Left ventricle myocardium superior (tissue), 1 donor: ENCODE measurements around the gene LRPPRC. TPM values are rescaled to one million over a fixed set of nuclear protein-coding genes. Genes with fewer than 3 reads are reported as not detected.

Experiments used
- ATAC-seq: fragments of 200-7000 bp; cut with Tn5 transposase; one replicate; pipeline ENCODE4 v1.9.1; 2020; ENCODE audit warnings: mild to moderate bottlenecking, moderate library complexity
- DNase-seq: peaks from one replicate; pipeline ENCODE4 v3.0.0-alpha.2; 2020
- intact Hi-C: fragments of 100-400 bp; cut with micrococcal nuclease; formaldehyde crosslinking; loops from one replicate; pipeline ENCODE4 v1.11.0; 2022
- total RNA-seq: library from RNA; stranded (reverse); fragmentation: NEBNext Ultra II Directional; extraction: Animal tissue kit (Norgen Biotek cat#: 25700); gene quantifications from one replicate; pipeline ENCODE4 v1.2.1, GENCODE V29; 2021
- donor health status: DM: no; HTN: yes; CAD: no; lungs with severe emphysema.

The LRPPRC gene
- total RNA-seq, 1 donor from 2014 or later: 98.6 TPM

DNA sequence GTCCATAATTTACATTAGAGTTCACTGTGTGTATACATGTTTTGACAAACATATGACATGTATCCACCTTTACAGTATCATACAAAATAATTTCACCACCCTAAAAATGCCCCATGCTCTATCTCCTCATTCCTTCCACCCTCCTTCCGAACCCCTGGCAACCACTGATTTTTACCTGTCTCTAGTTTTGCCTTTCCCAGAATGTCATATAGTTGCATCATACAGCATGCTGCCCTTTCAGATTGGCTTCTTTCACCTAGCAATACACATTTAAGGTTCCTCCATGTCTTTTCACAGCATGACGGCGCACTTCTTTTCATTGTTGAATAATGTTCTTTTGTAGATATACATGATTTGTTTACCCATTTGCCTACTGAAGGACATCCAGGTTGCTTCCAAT, 10.4 kb downstream of the LRPPRC start:
- intact Hi-C loops: no loop called here
- no peak for DNase-seq
- no peak for ATAC-seq

DNA sequence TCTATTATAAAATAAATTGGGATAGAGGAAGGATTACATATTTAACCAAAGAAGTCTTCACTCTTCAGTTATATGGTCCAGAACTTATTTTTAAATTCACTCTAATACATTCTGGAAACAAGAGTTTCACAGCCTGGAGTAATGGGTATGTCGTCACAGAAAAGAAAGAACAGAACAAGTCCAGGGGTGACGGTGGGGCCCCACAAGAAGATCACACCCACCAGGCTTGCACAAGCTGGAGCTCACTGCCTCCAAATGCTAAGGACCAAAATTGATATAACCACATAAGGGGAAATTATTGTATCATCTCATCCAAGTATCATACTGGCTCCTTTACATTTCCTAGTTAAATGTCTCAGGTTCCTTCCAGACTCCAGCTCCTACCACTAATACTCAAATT, 11.3 kb downstream of the LRPPRC start:
- DNase-seq: no peak
- intact Hi-C loops: no loop called here
- ATAC-seq: no peak

DNA sequence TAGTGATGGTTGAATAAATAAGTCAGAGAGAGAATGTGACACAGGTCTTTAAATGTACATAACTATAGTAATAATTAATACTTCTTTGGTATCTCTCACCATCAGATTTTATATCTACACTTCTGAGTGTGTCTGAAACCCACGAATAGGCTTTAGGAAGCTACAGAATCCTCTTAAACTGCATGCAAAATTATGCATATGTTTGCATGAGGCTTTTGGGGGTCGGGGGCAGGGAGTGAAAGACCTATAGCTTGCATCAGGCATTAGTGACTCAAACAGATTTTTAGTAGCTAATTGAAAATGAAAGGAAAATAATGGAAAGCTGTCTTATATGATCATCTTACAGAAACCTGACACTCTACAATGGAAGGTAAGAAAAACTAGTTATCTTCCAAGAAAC, 14.9 kb downstream of the LRPPRC start:
- intact Hi-C loops: no loop called here
- DNase-seq (no peak), ATAC-seq (no peak)

DNA sequence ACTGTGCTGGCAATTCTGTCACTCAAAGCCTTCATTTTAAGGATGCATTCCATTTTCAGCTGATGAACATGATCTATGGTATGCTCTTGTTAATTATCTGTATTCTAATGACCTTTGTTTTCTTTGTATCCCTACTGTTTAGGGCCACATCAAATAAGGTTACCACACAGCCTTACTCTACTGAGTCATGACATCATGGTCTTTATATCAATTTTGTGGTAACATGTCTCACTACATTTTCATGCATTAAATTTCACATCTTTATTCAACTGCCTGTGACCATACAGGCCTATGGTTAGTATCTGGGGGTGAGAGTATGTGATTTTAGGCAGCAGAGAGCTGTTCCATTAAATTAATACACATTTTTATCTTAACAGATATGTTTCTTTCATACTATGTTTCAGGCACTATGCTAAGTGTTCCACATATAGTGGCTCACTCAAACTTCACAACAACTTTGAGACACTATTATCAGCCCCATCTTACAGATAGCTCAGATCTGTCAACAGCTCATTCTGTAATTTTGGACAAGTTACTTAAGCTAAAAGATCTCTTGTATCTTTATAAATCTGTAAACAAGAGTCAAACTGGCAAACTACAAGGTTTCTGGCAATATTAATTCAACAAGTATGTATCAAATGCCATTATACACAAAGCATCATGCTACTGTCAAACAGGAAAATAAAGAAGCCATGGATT, 18.0 kb downstream of the LRPPRC start:
- no peak for ATAC-seq
- DNase-seq: no peak
- intact Hi-C loops: no loop called here

DNA sequence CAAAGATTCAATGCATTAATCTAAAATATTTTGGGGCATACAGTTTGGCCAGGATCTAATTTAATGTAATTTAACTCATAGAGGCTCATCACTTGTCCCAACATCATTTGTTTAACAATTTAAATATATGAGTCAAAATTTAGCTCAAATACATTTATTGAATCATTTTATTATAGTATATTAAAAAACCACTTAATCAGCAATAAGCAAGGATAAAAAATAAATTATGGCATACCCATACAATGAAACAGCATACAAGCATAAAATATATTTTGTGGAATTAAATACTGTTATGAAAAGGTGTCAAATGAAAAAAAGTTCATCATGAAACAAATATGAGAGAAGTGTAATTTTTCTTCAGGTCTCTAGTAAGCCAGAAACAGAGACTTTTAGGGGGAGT, 34.9 kb downstream of the LRPPRC start:
- intact Hi-C loops: no loop called here
- no peak for ATAC-seq
- no peak for DNase-seq

DNA sequence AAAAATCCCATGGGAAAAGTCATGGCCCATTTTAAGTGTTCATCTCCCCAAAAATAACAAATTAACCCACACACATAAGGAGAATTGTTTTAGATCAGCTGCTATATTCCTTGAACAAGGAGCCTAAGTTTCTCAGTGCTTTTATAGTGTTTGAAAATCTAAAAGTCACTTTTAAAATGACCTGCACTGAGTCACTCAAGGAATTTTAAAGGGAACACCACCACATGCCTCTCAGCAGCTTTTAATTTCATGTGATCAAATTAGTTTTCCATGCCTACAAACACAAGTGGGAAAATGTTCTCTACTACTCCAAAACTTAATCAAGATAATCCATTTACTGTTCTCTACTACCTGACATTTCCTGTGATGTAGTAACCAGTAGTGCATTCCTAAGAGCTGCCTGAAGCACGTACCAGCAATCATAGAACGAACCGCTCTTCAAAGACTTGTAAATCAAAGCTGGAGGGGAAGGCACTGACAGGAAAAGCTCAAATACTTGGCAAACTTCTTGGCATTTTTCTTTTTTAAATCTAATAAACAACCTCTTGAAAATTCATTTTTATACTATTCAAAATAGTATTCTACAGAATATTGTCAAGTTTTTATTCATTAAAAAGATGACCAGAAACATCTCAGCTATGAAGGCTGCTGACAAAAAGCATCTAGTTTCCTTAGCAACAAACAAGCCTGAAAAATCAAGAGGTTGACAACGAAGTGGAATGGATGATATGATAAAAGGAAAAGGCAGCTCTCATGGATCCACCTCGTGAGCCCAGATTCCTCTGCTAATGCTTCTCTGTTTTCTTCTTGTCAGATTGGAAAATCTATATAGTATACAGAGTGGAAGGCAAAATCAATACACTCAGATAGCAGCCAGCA, 37.2 kb downstream of the LRPPRC start:
- intact Hi-C loops: no loop called here
- ATAC-seq (no peak), DNase-seq (no peak)

DNA sequence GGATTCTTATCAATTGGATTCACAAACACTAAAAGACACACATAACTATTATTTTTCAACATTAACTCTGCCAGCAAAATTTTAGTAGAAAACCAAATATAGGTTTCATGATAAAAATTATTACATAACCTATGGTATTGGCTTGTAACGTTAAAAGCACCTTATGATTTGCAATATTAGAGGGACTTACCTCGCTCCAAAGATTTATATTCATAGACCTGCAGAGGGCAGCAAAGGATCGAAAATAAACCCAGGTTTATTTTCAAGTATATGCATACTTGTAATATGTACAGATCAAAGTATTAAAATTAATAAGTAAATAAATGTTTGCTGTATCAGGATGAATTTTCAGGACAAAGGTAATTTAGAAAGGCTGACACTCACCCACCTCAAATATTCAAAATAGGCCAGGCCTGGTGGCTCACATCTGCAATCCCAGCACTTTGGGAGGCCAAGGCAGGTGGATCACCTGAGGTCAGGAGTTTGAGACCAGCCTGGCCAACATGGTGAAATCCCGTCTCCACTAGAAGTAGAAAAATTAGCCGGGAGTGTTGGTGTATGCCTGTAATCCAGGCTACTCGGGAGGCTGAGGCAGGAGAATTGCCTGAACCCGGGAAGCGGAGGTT, 45.3 kb downstream of the LRPPRC start:
- intact Hi-C loops: no loop called here
- no peak for DNase-seq
- no peak for ATAC-seq

DNA sequence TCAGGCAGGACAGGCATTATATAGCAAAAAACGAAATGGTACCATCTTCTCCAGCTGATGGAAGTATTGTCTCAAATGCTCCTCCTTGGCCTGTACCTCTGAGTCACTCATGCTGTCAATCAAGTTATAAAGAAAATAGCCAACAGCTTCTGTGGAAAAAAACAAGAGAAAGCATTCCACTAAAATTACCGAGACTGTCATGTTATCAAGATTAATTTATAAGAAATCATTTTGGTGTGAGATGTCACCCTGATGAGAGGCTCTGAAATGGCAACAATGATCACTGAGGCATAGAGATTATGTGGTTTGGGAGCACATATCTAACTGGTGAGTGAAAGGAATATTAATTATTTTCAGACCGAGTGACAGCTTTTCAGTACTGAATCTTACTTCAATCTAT, 47.4 kb downstream of the LRPPRC start:
- intact Hi-C loops: no loop called here
- DNase-seq (no peak), ATAC-seq (no peak)

DNA sequence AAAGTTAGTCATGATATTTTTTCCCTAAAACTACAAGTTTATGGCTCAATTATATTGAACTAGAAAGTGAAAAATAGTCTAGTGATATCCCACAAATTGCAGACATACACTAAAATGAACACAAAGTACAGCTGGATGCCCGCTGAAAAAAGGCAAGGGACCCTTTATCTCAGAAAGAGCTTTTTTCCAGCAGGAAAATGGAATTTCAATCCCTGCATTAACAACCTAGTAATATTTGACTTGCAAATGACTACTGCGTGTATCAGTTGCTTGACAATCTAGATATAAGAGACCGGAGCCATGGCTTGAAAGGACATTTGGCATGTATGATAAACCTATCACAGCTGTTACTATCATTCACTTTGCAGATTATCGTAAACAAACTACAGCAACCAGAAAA, 49.1 kb downstream of the LRPPRC start:
- intact Hi-C loops: no loop called here
- ATAC-seq: no peak

DNA sequence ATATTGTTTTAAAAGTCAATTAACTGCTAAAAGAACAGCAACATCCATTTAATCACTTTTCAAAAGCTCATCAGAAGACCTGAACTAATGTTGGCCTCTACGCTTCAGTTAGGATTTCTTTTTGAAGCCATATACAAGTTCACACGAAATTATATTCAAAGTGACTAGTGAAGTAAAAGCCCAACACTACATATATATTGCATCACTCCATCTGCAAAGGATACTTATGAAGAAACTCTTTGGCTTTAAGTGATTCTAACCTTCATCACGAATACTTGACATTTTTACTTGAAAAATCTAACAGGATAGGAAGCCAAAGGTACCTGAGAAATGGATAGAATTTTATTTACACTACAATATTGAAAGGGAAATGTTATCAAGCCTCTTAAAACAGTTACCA, 50.4 kb downstream of the LRPPRC start:
- no peak for ATAC-seq
- intact Hi-C loops: no loop called here
- DNase-seq: no peak

More for the DNA sequence above, 49.1 kb downstream of the LRPPRC start:
- no peak for DNase-seq

DNA sequence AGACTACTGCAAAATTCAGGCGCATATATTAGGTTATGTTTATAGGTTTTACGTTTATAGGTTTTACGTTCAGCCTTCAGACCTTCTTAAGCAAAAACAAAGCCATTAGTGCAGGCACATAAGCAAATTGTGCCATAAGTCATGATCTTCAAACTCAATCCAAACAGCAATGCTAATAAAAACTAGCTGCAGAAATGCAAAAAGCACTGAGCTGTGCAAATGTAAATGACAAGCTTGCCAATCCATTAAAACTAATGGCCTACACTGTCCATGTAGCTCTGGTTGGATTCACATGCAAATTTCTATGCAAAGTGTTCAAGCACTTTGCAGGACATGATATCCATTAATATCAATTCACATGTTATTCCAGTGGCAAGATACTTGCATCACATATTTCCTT, 50.9 kb downstream of the LRPPRC start:
- intact Hi-C loops: no loop called here
- DNase-seq (no peak), ATAC-seq (no peak)

DNA sequence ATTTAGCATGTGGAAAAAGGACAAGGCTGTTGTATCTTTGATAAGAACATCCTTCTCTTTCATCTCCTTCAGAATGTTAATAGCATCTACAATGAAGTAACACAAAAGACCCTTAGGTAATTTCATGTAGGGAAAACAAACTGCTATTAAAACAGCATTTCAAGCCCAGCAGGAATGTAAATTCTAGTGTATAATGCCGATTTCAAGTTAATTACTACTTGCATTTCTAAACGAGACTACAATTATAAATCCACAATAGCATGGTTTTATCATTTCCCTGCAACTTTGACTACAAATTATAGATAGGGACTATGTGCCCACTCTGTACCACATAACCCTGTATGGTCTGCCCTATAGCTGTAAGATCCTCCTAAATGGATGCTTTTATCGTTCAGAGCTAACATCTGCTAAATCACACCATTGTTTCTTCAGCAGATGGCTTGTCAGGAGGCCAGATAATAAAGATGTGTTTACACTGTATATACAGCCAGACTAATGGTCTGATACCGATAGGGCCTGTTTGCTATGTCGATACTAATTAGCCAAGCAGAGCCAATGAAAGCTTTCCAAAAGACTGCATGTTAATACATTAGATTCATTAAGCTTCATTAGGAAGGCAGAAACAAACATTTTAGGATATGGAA, 51.9 kb downstream of the LRPPRC start:
- intact Hi-C loops: no loop called here

DNA sequence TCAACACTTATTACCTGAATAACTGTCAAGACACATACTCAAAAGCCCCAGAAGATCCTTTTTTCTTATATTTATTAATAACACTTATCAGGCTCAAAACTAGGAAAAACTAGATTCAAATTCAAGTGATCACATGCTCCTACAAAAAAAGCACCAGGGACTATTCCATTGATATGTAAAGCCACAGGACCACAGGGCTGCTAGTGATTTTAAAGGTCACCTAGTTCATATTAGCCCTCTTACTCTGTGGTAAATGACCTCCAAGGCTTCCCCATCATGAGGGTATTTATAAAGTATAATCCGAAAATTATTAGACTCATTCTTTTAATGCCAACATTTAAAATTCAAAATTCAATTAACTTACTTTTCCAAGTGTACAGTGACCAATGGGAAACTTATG, 52.5 kb downstream of the LRPPRC start:
- no peak for DNase-seq
- ATAC-seq: no peak
- intact Hi-C loops: no loop called here

More for the DNA sequence above, 51.9 kb downstream of the LRPPRC start:
- no peak for ATAC-seq
- DNase-seq: no peak

DNA sequence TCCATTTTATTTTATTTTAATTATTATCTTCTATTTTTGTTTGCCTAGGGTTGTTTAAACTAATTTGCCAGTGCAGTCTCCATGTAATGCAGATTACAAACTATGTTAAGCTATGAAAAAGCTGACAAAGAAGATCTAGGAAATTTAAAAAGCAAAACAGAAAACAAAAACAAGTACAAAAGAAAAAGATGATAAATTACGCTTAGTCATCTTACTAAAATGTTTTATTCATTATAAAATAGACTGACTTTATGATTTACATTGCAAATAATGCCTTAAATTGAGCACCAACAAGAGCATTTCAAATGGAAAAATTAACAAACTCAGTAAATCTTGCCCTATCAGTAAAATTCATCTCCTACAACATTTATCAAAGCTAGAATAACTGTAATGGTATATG, 52.9 kb downstream of the LRPPRC start:
- no peak for DNase-seq
- no peak for ATAC-seq
- intact Hi-C loops: no loop called here

DNA sequence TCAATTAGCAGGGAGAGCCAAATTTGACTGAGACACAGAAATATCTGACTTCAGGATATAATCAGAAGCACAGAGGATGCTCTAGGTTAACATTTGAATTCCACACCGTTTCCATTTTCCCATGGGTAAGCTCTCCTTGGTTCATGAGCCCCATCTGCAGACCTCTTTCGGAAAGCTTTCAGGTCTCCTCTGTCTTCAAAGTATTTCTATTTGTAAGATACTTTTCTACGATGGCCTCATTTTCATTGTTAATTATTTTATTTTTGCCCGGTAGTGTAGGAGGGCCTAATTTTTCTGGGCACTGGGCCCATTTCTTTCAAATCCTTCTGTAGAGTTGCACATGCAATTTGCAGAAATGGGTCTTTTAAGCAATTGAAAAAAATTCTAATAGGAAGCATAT, 53.8 kb downstream of the LRPPRC start:
- DNase-seq: no peak
- intact Hi-C loops: no loop called here
- ATAC-seq: no peak

DNA sequence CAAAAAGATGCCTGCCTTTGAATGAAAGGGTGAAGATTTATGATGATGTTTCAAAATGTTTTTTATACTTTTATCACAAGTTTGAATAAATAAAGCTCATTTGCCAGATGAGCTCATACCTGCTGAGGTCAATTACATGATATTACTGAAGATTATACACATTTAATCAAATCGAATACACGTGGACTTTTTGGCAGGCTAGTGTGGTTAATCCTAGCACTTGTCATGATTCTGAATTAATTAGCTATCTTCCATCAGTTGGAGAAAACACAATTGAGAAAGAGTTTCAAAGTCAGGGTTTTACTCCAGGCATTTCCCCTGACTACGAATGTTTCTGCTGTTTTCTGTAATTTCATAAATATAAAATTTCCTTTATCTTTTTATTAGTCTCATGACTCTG, 54.4 kb downstream of the LRPPRC start:
- no peak for ATAC-seq
- intact Hi-C loops: no loop called here
- no peak for DNase-seq

DNA sequence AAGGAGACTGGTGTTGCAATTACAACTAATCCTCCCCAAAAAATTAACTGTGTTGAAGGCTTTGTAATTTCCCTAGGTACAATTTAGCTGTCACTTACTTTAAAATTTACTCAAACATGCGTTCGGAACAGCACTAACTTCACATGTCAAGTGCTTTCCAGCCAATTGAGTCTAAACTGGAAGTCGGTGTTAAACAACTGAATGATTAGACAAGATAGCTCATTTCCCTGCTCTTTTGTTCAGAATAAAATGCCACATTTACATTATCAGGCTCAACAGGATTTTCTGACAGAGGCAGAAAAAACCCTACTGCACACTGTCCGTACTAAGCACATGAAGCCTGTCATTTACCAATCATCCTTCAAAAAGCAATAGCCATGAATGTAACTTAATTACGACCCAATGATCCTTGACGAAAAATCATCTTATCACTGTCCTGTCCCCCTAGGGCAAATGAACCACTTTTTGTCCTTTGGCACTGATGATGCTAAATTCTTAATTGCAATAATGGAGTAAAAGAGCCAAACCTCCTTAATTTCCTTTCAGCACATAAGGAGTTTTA, 56.0 kb downstream of the LRPPRC start:
- ATAC-seq (no peak), DNase-seq (no peak)
- intact Hi-C loops: no loop called here

DNA sequence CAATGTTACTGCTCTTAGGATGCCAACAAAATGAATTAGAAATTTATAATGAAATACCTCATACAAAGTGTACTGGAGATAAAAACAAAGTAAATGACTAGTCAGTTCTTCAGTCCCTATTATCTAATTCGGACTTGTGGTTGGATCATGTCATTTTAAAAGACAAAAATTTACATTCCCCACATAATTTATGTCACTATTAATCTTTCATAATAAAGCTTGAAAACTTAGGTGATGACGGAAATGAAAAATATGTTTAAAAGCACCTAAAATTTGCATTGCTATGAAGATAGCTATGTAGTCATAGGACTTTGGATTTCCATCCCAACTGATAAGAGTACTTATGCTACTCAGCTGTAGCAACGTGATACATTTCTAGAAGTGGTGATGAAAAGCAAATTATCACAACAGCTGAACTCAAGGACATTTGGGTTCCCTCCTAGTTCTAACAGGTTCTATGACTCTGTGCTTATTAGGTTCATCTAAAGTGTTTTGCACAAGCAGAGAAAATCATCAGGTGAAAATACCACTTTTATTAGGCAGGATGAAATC, 58.4 kb downstream of the LRPPRC start:
- ATAC-seq: peak; percentile 55
- DNase-seq: no peak
- intact Hi-C loops: no loop called here

DNA sequence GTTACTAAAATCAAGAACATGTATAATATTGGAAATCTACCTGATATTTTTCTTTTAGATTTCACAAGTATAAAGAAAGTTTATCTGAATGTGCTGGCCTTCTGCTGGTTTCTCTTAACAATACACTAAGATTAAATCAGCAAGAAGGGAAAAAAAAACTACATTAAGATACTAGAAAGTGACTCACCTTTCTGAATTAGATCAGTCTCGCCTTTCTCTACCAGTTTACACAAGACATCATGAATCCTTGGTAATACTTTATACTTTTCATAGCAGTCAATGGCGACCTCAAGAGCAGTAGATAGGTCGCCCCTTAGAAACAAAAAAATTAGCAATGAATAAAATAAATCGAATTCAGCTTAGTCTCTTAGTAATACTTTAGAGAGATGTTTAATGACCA, 61.2 kb downstream of the LRPPRC start:
- ATAC-seq: no peak
- no peak for DNase-seq
- intact Hi-C loops: no loop called here
